Thyroid gland (tissue), 4 donors: ENCODE data around the gene HHAT.

Experiments
- POLR2A ChIP-seq, 2 donors: fragments of 450-650 bp; IDR thresholded peaks; one replicate each; pipeline ENCODE4 v1.6.1; 2017; ENCODE audit warnings: antibody characterized with exemption in 2 of 2, mild to moderate bottlenecking in 2 of 2, moderate library complexity in 1 of 2
- TF ChIP-seq, protein P1 (sequence below), 6 experiments: fragments of 200-600 bp in 3 of 6; fragments of 450-650 bp in 3 of 6; sonication (generic) in 3 of 6; IDR thresholded peaks; one replicate each; pipeline ENCODE4 v1.5.1; 2016 to 2019; ENCODE audit warnings: antibody characterized with exemption in 6 of 6, mild to moderate bottlenecking in 2 of 6, inconsistent platforms in 1 of 6, moderate library complexity in 1 of 6

- TF ChIP-seq, protein P1, sequence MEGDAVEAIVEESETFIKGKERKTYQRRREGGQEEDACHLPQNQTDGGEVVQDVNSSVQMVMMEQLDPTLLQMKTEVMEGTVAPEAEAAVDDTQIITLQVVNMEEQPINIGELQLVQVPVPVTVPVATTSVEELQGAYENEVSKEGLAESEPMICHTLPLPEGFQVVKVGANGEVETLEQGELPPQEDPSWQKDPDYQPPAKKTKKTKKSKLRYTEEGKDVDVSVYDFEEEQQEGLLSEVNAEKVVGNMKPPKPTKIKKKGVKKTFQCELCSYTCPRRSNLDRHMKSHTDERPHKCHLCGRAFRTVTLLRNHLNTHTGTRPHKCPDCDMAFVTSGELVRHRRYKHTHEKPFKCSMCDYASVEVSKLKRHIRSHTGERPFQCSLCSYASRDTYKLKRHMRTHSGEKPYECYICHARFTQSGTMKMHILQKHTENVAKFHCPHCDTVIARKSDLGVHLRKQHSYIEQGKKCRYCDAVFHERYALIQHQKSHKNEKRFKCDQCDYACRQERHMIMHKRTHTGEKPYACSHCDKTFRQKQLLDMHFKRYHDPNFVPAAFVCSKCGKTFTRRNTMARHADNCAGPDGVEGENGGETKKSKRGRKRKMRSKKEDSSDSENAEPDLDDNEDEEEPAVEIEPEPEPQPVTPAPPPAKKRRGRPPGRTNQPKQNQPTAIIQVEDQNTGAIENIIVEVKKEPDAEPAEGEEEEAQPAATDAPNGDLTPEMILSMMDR (IDR thresholded peaks at IDR 0.05): no peak
- no peak for TF ChIP-seq POLR2A (IDR thresholded peaks at IDR 0.05)
These were observed 260.2 kb downstream of the HHAT start for GRCh38 chr1:210588946-210589345.
